Stimulated activated CD8-positive, alpha-beta memory T cell treated with anti-CD3 and anti-CD28 coated beads, Interleukin-4, amount 100 ng/mL, for 48 hours (primary cell): ENCODE data around the gene ANKRD20A1.
"Not testable (repeated sequence)": the region's sequence is repeated elsewhere in the genome, so short reads cannot be mapped to it uniquely, and the experiment has no call there.

Source experiments
- DNase-seq: peaks from one replicate; pipeline ENCODE4 v3.0.0-alpha.2; 2020

Gene ANKRD20A1

GRCh38 chr9:67858871-67859270 is at the start of gene ANKRD20A1:
TSS of gene ANKRD20A1 (plus strand) at chr9:67858931. CDS start at chr9:67859427, 496 bp downstream.
- not testable (repeated sequence) for DNase-seq

GRCh38 chr9:67832088-67832487 is 26.6 kb upstream of the ANKRD20A1 start:
- DNase-seq: peak; percentile 56
